Putamen (tissue), 1 donor: ENCODE measurements around the gene DNASE1L3.
"Not testable (repeated sequence)": the region's sequence is repeated elsewhere in the genome, so short reads cannot be mapped to it uniquely, and the experiment has no call there.

Experiments used
- DNase-seq: peaks from one replicate; pipeline ENCODE4 v3.0.0-alpha.2; 2016; ENCODE audit warnings: low spot score

Gene DNASE1L3, protein sequence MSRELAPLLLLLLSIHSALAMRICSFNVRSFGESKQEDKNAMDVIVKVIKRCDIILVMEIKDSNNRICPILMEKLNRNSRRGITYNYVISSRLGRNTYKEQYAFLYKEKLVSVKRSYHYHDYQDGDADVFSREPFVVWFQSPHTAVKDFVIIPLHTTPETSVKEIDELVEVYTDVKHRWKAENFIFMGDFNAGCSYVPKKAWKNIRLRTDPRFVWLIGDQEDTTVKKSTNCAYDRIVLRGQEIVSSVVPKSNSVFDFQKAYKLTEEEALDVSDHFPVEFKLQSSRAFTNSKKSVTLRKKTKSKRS

DNA sequence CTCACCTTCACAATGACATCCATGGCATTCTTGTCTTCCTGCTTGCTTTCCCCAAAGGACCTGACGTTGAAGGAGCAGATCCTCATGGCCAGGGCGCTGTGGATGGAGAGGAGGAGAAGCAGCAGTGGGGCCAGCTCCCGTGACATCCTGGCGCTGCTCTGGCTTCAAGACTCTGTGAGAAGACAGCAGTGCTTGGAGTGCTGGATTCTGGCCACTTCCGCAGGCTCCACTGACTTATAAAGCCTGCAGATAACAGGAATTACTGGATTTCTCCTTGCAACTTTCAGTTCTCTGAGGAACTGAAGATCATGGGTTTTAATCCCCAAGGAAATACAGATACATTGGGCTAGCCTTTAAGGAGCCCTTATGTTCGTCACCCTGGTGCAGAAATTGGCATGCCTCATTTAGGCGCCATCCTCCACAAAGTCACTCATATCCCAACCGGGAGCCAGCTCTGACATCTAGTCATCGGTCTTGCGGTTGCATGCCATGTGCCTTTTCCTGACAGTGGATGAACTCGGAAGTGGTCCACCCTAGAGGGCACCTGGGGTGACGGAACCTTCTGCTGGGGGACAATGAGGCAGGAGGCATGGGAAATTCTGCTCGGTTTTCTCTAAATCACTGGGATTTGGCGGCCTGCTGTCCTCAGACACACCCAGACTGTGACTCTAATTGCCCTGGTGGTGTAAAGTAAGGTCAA, at the start of gene DNASE1L3:
Gene DNASE1L3 (minus strand): TSS at position 212 of the 700 bp plus-strand sequence. CDS start 66 bp downstream, at position 146.
- no peak for DNase-seq

DNA sequence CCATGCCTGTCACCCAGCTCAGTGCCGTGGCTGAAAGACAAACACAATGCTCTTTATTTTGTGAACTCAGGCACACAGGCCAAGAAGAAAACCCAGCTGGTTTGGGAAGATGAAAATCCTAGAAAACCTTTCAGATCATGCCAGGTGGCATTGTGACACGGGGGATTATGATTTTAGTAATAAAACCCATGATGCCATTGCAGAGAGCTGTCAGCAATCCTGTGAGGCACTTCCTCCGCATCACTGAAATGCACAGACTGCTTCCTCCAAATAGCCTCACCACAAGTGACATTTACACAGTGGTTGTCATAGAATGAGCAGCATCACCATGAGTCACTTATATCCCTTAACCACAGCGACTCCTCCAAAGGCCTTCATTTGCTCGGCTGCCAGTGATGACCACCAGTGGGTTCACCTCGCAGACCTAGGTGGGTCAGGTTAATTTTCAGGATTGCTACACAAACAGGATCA, 49.5 kb upstream of the DNASE1L3 start:
- peak; percentile 42 for DNase-seq

DNA sequence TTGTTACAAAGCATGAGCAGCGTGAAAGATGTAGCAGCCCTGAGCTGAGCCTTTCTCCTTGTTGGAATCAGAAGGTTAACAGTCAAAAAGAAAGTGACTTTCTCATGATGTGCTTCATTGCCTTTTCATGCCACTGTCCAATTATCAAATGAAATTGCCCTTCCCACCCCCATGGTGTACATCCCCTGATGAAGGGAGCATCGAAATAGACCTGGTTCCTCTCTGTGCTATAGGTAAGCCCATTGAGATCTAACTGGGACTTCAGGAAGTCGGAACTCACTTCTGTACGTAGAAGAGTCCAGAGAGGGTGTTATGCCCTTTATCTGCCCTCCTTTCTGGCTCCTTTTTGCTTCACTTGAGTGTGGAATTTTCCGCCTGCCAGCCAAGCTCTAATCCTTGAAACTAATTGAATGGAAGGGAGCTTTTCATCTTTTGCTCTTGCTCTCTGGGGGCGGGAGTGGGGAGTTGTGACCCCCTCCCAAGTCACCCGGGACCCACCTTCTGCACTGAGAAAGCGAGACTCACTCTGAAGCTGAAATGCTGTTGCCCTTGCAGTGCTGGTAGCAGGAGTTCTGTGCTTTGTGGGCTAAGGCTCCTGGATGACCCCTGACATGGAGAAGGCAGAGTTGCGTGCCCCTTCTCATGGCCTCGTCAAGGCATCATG, 47.8 kb upstream of the DNASE1L3 start:
- DNase-seq: no peak

DNA sequence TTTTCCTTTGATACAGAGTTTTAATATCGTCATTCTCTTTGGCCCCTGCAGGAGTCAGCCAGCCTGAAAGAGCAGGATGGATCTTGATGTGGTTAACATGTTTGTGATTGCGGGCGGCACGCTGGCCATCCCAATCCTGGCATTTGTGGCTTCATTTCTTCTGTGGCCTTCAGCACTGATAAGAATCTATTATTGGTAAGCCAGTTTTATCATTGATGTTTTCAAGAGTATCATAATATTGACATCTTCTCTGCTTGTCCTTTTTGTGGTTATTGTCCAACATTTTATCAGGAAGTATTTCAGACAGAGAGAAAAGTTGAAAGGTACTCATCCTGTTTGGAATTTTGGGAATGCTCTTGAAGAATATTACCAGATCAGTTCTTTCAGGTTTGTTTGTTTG, 45.7 kb upstream of the DNASE1L3 start:
- no peak for DNase-seq

DNA sequence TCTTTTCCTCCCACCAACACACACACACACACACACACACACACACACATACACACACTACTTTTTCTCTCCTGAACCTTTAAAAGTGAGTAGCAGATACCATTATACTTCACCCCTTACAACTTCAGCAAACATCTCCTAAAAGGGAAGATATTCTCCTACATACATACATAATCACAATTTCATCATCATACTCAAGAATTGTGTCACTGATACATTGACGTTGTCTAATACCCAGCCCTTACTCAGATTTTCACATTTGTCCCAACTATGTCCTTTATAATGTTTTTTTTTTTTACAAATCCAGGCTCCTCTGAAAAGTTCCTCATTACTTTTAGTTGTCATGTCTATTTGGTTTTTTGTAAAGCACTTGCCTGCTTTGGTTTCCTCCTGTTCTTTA, 45.3 kb upstream of the DNASE1L3 start:
- DNase-seq: no peak

DNA sequence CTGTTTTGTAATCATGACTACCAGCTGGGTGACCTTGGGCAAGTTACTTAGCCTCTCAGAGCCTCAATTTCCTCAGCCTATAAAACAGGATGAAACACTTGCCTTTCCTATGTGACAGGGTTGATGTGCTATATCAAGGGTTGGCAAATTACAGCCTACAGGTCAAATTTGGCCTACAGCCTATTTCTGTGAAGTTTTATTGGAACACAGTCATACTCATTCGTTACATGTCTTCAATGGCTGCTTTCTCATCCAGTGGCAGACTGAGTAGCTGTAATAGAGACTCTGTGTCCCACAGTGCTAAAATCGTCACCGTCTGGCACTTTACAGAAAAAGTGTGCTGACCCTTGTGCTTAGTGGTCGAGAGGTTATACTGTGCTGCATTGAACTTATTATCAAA, 43.4 kb upstream of the DNASE1L3 start:
- DNase-seq: no peak

DNA sequence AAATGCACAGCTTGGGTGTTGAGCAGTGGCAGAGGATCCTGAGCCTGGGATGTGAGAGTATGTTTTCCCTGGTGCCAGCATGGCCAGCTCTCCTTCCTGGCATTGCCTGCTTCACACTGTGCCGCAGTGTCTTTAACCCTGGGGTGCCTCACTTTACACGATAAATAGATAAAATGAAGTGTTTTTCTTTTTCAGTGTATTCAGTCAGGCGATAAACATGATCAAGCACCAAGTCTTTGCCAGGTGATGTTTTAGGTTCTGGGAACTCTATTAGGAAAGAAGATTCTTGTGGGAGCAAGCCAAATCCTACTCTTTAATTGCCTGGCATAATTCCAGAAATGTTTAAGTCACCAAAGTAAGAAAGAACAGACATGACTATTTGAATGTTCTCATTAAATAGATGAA, 40.9 kb upstream of the DNASE1L3 start:
- no peak for DNase-seq

DNA sequence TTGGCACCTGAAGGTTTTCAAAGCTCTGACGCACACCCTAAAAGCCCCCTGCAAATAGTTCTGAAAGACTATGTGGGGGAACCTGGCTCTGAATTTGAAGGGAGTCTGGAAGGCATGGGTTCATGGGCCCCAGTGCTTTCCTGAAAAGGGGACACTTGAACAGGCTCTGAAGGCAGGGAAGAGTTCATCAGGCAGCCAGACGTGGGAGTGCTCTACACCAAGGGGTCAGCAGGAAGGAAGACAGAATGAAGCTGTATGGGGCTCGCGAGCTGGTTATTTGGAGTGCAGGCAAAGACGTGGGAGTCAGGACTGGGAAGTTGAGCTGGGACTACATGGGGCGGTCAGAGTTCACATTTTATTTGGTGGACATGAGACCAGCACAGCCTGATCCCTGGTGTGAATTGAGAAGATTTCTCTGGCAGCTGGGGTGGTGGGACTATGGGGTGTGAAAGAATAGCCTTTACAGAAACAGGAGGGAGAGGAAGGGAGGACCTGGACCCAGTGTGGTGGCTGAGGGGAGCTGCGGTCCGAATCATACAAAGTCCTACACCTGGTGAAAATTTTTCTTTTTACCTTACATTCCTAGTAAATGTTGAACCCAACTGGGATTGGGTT, 39.4 kb upstream of the DNASE1L3 start:
- no peak for DNase-seq

DNA sequence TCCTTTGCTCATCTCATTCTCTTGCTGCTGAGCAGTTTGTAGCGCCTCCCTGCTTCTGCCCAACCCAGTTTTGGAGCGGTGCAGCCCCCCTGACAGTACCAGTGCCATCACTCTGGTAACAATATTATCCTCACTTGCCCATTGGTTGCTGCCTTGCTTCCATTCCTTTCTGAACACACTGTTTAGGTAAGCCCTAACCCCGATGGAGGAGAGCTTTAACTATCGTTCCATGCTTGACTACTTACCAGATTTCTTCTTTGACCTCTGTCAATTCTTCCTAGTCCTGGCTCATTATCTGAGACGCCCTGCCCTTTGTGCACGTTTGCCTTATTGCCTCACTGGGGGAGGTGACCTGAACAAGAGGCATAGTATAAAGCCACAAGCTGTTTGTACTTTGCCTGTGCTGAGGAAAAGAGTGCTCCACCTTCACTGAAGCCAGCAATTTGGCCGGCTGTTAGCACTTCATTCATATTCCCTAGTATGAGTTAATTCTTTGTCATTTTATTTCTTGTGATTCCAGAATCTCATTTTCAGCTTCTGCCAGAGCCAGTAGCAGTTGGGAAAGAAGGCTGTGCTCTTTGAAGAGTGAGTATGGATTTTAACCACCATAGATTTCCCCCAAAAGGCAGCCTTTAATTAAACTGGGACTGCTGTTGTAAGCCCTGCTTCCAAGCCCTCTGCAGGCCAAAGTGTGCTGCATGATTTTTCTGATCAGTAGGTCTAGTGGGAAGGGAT, 38.8 kb upstream of the DNASE1L3 start:
- DNase-seq: no peak

DNA sequence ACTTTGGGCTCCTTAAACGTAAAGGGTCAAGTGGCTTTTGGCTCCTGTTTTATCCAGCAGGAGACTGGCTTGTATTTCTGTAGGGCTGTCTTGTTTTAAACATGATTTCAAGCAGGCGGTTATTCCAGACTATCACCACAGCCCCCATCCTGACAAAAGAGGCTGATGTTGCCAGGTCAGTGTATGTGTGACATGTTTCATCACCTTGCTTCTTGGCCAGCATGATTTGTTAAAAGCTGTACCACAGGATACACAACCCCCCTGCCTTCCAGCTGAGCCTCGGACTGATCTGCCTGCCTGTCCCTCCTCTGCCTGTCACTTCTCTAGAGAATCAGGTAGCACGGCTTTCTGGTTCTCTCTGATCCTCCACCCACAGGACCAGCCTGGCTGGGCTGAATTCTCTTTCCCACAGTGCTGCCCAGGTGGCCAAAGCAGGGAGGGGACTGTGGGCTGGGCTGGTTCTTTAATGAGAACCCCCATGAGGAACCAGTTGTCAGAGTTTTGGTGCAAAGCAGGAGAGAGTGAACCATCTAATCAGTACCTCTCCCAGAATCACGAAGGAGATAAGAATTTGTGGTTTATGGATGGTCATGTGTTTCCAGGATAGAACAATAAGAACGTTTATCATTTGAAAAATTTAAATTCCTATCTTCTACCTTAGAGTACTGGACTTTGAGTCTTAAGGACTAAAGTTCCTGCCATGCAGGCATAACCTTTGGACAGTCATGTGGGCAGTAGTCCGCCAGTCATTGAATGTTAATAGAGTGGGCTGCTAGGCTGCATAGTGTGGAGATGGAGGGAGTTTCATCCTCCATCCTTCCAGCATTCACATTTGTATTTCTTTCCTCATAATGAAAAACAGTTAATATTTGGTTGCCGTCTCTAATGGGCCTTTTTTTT, 35.6 kb upstream of the DNASE1L3 start:
- no peak for DNase-seq

DNA sequence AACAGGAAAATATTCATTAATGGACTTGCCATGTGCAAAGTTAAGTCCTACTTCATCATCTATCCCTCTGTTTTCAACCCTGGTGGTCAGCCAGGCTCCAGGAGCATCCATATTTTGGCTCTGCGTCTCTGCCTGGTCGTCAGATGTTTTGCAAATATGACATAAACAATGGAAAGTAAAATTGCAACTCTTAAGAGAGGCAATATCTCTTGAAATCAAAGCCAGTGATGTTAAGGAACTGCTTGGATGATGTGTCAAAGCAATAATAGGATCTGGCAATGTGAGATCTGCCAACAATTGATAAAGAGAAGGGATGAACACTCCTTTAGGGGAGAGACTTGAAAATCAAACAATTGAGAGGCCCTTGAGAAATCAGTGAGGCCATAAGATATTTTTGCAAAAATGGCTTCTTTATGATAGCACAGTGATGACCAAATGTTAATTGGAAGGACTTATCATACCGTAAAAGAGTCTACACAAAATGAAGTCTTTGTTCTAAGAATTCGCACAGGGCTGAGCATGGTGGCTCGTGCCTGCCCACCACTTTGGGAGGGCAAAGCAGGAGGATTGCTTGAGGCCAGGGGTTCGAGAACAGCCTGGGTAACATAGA, 33.3 kb upstream of the DNASE1L3 start:
- no peak for DNase-seq

DNA sequence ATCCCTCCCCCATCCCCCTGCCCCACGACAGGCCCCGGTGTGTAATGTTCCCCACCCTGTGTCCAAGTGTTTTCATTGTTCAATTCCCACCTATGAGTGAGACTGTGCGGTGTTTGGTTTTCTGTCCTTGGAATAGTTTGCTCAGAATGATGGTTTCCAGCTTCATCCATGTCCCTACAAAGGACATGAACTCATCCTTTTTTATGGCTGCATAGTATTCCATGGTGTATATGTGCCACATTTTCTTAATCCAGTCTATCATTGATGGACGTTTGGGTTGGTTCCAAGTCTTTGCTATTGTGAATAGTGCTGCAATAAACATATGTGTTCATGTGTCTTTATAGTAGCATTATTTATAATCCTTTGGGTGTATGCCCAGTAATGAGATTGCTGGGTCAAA, 32.1 kb upstream of the DNASE1L3 start:
- DNase-seq: not testable (repeated sequence)

DNA sequence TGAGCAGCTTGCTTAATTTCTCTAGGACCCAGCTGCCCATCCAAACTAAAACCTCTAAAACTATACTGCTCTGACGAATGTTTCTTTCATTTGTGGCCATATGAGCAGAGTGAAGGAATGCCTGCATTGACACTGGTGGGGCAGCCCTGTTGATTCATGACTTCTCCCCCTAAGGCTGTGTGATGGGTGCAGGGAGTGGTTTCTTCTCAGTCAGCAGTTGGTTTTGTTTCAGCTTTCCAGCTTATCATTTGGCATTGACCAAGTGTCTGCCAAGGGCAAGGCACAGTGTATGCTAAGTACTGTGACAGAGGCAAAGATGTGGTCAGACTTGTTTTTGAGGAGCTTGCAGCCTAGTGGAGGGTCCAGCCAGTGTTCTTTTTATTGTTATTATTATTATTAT, 31.6 kb upstream of the DNASE1L3 start:
- no peak for DNase-seq

DNA sequence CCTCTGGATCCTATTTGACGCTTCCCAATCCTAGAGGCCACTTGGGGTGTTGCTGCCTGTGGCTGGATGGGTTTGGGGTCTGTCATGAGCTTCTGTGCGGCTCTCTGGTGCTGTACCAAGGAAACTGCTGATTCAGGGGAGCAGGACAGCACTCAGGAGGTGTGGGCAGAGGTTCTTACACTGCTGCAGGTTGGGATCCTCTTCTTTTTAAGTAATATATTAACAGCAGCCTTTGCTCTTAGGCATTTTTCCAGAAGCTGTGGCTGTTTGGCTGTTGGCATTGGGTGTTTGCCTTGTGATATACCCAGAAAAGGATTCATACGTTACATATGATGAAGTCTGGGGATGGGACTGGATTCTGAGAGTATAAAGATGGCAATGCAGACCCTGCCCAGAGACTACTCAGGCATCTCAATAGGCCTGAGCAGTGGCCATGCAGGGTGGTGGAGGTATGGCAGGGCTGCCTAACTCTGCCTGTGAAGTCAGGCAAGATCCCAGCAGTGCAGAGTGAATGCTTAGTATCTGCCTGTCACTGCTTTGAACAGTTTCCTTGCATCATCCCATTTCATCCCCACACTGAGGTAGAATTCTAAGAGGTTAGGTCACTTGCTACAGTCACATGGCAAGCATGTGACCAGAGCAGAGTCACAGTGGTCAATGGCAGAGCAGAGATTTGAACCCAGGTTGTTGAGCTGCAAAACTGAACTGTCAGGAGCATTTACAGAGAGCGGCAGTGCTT, 30.7 kb upstream of the DNASE1L3 start:
- DNase-seq: no peak

DNA sequence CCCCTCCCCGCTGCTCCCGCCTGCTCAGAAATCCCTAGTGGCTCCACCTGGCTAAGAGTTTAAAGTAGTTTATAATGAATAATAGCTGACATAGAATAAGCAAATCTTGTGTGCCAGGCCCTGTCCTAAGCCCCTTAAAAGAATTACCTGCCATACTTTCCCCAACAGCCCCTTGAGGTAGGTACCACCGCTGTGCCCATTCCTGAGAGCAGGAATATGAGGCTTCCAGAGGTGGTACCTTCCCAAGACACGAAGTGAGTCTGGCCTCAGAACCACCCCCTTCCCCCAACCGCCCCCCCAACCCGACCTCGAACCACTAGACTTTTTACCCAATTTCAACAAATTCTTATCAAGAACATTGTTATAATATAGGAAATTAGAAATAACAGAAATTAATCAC, 28.1 kb upstream of the DNASE1L3 start:
- no peak for DNase-seq

DNA sequence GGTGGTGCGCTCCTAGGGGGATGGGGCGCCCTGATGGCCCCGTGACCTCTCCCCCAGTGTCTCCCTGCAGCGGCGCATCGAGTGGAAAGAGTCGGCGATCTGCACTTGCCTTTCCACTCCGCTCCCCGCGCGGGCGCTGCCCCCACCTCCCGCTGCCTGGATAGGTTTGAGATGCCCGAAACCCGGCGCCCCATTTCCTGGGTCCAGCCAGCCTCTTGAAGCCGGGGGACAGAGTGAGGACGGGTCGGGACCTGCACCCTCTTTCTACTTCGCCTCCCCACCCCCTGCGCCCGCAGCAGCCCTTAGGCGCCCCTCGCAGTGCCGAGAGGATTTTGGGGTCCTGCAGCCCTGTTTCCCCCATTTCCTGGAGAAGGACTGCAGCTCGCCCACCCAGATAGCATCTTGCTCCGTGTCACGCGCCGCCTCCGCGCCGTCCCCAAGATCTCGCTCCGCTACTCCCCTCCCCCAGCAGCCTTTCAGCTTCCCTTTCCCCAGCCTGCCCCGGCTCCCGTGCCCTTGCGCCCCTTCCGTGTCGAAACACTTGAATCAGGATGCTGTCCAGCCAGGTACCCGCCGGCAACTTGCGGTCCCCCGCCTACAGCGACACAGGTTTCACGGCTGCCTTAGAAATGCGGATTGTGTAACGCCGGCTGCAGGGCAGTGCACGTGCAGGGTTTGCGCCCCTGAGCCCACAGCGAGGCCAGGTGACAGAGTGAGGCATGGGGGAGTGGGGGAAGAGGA, 27.3 kb upstream of the DNASE1L3 start:
- DNase-seq: peak; percentile 70

DNA sequence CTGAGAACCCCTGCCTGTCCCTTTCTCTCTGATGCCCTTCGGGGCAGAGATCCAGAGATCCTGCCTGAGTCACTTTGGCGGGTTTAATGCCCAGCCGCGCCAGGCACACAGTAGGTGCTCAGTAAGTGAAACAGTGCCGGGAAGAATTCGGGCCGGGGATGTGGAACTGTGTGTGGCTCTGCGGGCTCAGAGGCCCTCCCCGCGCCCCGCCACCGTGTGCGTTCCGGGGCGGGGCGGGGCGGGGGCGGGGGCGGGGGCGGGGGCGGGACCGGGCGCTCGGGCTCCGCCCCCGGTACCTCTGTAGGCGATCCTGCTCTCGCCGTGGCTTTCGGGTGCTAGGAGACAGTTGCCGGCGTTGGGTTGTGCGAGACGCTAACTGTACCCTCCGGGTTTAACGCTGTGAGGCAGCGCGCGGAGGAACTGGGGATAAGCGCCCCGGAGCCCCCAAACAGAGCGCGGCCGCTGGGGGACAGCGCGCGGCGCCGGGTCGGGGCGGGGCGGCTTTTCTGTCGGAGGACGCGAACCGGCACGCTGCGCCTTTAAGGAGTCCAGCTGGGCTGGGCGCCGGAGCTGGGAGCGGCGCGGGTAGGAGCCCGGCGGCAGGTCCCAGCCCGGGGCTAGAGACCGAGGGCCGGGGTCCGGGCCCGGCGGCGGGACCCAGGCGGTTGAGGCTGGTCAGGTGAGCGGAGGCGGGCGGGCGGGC, 26.6 kb upstream of the DNASE1L3 start, which contains the start of gene ABHD6:
Gene ABHD6 (plus strand): TSS at position 555 of the 703 bp plus-strand sequence. CDS start 18,795 bp downstream, outside the sequence.
- peak; percentile 80 for DNase-seq
